HG03442 (cell line): ENCODE results near the gene MAGEA9B.
"Not testable (repeated sequence)": the region's sequence is repeated elsewhere in the genome, so short reads cannot be mapped to it uniquely, and the experiment has no call there.

Experiments
- ATAC-seq: cut with Tn5 transposase; IDR thresholded peaks from one replicate; pipeline ENCODE4 v1.9.1; 2021; ENCODE audit warnings: mild to moderate bottlenecking, moderate library complexity; ENCODE audit not compliant: unreplicated experiment

MAGEA9B gene

DNA sequence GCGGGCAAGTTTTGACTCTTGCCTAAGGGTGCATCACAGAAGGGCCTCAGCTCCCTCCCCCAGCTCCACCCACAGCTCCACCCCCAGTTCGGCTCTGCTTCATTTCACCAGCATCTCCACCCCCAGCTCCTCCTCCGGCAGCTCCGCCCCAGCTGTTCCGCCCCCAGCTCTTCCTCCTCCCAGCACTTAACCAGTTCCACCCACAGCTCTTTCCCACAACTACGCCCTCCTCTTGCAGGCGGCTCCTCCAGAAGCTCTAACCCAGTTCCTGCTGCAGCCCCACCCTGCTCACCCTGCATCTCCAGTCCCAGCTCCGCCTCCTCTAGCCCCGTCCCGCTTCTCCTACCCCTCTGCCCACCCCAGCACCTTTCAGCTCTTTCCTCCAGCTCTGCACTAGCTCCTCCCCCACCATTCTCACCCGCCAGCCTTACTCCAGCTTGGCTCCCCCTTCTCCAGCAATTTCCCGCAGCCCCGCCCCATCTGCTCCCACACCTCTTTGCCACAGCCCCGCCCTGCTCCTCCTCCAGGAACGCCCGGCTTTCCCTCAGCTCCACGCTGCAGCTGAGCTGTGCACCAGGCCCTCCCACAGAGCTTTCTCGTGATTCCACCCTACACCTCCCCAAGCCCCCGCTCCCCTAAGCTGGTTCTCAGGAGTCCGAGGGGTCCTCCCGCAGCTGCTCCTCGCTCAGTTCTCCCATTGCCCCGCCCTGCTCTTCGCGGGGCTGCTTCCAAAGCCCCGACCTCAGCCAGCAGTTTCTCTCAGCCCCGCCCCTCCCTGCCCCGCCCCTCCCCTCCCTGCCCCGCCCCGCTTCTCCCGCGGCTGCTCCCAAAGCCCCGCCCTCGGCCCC is 47.8 kb downstream of the MAGEA9B start:
- peak; percentile 33 for ATAC-seq

DNA sequence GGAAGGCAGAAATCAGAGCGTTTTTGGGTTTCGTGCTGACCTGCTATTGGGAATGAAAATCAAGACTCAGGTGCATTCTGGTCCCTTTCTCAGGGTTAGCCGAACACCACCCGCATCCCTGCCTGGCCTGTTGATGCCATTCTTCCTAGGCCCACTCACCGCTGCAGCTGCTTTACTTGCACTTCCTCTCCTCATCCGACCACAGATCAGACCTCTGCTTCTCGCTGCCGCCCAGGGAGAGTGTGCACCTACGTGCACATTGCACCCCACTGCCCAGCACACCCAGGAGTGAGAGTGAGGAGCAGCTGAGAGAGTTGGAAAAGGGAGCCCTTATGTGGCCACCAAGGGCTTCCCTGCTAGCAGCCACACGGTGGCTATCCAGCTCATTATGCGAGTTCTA is 49.8 kb downstream of the MAGEA9B start:
- ATAC-seq, result not testable (repeated sequence)

DNA sequence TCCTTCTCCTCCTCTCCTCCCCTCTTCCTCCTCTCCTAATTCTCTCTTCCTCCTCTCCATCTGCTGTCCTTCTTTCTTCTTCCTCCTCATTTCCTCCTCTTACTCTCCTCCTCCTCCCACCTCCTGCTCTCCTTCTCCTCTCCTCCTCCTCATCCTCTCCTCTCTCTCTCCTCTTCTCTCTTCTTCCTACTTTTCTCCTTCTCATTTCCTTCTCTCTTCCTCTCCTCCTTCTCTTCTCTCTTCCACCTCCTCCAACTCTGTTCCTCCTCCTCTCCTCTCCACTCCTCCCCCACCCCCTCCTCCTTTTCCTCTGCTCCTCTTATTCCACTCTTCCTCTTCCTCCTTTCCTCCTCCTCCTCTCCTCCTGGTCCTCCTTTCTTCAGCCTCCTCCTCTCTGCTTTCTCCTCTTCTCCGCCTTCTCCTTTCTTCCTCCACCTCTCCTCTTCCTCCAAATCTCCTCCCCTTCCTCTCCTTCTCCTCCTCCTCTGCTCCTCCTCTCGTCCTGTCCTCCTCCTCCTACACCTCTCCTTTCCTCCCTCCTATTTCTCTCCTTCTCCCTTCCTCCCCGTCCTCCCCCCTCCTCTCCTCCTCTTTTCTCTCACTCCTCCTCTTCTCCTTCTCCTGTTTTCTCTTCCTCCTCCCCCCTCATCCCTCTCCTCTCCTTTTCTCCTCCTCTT is 52.2 kb downstream of the MAGEA9B start:
- not testable (repeated sequence) for ATAC-seq

DNA sequence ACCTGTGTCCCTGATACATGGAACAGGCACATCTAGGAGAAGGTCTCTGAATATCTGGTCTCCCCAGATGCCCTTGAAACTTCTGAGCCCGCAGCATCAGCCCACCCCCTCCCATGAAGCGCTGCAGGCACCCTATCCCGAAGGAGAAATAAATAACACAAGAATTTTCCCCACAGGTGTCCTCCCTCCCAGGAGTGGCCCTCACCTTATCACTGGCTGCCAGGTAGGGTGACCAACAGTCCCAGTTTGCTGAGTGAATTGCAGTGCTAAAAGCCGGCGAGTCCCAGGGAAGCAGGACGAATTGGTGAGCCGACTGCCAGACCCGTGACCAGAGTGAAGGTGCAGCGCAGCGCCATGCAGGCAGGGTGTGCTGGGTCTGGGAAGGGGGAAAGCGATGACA is 53.3 kb downstream of the MAGEA9B start:
- ATAC-seq, result not testable (repeated sequence)

DNA sequence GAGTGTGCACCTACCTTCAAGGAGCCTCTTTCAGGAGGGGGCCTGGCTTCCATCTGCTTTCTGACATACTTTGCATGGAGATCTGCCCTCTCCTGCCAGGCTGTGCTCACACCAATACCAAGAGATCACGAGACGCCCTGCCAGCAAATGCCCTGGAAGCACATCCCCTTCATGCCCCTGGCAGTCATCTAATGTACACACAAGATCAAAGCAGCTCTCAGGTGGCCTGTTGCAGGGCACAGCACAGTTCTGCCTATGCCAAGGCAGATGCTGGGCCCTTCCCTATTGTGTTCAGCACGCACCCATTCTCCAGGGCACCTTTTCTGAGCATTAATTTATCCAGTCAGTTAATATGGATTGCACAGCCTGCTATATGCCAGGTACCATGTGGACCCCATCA is 54.4 kb downstream of the MAGEA9B start:
- not testable (repeated sequence) for ATAC-seq
